ENCODE results near the gene CEP41. TPM values are rescaled to one million over a fixed set of nuclear protein-coding genes. Genes with fewer than 3 reads are reported as not detected.

The CEP41 gene
- total RNA-seq, 2 donors from 2014 or later = 6.9 to 8.3 TPM

DNA sequence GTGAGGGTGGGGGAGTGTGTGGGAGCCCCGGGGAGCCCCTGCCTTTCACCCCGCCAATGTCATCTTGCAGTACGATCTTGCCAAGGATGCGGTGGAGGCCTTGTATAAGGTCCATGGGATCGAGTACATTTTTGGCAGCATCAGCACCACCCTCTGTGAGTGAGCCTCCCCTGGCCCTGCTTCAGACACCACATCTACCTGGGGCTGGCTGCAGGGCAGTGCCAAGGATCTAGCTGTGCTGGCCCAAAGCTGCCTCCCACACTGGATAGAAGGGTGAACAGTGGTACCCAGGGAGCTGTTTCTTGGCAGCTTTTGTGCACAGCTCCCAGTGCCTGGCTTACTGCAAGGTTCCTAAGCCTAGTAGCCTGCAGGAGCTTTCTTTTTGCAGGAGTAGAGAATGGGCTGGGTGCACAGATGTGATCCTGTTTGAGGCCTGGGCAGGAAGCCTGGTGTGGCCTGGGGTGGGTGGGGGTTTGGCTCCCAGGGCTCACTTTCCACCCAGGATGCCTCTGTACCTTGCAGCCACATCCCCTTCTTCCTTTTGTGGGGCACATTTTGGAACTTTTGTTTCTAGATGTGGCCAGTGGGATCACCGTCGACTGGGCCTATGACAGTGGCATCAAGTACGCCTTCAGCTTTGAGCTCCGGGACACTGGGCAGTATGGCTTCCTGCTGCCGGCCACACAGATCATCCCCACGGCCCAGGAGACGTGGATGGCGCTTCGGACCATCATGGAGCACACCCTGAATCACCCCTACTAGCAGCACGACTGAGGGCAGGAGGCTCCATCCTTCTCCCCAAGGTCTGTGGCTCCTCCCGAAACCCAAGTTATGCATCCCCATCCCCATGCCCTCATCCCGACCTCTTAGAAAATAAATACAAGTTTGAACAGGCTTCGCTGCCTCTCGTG lies 72.7 kb downstream of the CEP41 start:
- intact Hi-C loops (cut with DNase I) = no loop called here
- H3K4me3 ChIP-seq = no peak overlapping the region
- DNase-seq = no peak

GRCh38 chr7:130367088-130367755 lies 73.6 kb downstream of the CEP41 start:
- WGBS, 2 donors = 89 to 96% methylated on average over 13 of the region's 13 CpGs
- no peak for TF ChIP-seq POLR2A (IDR thresholded peaks at IDR 0.05)
- TF ChIP-seq, protein P1, sequence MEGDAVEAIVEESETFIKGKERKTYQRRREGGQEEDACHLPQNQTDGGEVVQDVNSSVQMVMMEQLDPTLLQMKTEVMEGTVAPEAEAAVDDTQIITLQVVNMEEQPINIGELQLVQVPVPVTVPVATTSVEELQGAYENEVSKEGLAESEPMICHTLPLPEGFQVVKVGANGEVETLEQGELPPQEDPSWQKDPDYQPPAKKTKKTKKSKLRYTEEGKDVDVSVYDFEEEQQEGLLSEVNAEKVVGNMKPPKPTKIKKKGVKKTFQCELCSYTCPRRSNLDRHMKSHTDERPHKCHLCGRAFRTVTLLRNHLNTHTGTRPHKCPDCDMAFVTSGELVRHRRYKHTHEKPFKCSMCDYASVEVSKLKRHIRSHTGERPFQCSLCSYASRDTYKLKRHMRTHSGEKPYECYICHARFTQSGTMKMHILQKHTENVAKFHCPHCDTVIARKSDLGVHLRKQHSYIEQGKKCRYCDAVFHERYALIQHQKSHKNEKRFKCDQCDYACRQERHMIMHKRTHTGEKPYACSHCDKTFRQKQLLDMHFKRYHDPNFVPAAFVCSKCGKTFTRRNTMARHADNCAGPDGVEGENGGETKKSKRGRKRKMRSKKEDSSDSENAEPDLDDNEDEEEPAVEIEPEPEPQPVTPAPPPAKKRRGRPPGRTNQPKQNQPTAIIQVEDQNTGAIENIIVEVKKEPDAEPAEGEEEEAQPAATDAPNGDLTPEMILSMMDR (IDR thresholded peaks at IDR 0.05) = no peak
- no peaks in the 10 kb centered on the region for H3K9me3 ChIP-seq
- no peak overlapping the region for H3K4me3 ChIP-seq
- peaks cover 68% of the 10 kb centered on the region for H3K4me1 ChIP-seq
- ATAC-seq (no peak), DNase-seq (peak in 1 of 4 donors; percentile 4)
- intact Hi-C loops (cut with DNase I) = no loop called here
- H3K27me3 ChIP-seq = no peaks in the 10 kb centered on the region
- H3K36me3 ChIP-seq (replicated peaks in 1 of 2; ENCODE audit: insufficient read depth in 1 of 2, low read depth in 2 of 2) = no peaks in the 10 kb centered on the region
- no peak overlapping the region for H3K27ac ChIP-seq

More for the DNA sequence above, 72.7 kb downstream of the CEP41 start:
- no peak for ATAC-seq
- 90 to 97% methylated on average over 14 to 19 of the region's 19 CpGs for WGBS, 2 donors
- TF ChIP-seq, protein P1 (IDR thresholded peaks at IDR 0.05) = no peak
- TF ChIP-seq POLR2A (IDR thresholded peaks at IDR 0.05) = no peak
- Histone ChIP-seq H3K9me3 (no peaks in the 10 kb centered on the region), H3K27ac (peak overlapping the region in 1 of 4 donors; percentile 9), H3K36me3 (replicated peaks in 1 of 2; ENCODE audit: insufficient read depth in 1 of 2, low read depth in 2 of 2) (no peaks in the 10 kb centered on the region), H3K4me1 (peaks cover 76% of the 10 kb centered on the region), H3K27me3 (no peaks in the 10 kb centered on the region)

- Histone ChIP-seq H3K36me3 (replicated peaks in 1 of 2; ENCODE audit: insufficient read depth in 1 of 2, low read depth in 2 of 2) (no peaks in the 10 kb centered on the region), H3K27ac (peak overlapping the region in 1 of 4 donors; percentile 70), H3K4me3 (no peak overlapping the region), H3K27me3 (no peaks in the 10 kb centered on the region), H3K9me3 (no peaks in the 10 kb centered on the region), H3K4me1 (peaks cover 61% of the 10 kb centered on the region)
- peak in 1 of 4 donors; percentile 11 for DNase-seq
- WGBS, 2 donors = 93 to 94% methylated on average over 6 of the region's 6 CpGs
- intact Hi-C loops (cut with DNase I) = no loop called here
- ATAC-seq = no peak
- no peak for TF ChIP-seq POLR2A (IDR thresholded peaks at IDR 0.05)
- TF ChIP-seq, protein P1 (IDR thresholded peaks at IDR 0.05) = no peak
Measured at GRCh38 chr7:130366564-130366963, 74.3 kb downstream of the CEP41 start.

DNA sequence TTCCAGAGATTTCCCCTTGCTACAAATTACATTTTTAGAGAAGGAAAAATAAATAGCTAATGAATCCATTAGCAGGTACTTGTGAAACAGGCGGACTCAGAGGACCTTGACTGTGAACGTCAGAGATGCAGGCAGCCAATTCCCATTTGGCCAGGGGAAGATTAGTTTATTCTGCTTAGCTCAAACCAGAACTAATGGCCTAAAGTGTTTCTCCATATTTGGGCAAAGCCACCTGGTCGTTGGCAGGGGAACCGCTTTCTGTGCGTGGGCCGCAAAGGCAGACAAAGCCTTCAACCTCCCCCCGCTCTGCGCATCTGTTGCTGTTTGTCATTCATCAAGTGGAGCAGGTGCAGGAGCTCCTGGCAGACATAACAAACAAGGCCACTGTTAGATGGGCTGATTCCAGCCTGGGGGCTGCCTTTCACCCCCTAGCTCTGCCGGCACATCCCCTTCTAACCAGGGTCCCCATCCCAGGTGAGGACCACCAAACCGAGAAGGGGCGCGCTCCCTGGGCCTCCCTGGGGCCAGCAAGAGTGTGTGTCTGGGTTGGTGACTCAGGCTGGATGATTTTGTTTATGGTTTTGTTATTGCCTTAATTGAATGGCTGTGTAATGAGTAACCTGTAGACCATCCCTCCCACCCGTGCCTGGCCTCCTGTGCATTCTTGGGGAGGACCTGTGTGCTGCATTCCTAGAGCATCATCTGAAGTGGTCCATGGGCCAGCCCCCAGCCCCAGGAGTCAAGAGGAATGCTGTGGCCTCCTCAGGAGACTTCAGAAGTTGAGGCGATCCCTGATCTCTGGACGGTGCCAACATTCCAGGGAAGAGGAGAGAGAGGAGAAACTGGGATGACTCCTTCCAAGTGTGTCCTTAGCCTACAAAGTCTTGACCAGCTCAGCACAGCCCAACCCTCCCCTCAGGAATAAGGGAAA lies 75.0 kb downstream of the CEP41 start:
- TF ChIP-seq, protein P1 (IDR thresholded peaks at IDR 0.05) = no peak
- TF ChIP-seq POLR2A (IDR thresholded peaks at IDR 0.05) = peak in 1 of 3 donors; percentile 20
- Histone ChIP-seq H3K4me3 (no peak overlapping the region), H3K4me1 (peaks cover 54% of the 10 kb centered on the region), H3K9me3 (no peaks in the 10 kb centered on the region), H3K27ac (peak overlapping the region in 3 of 4 donors; percentile 48 to 70 (median 67)), H3K27me3 (no peaks in the 10 kb centered on the region), H3K36me3 (replicated peaks in 1 of 2; ENCODE audit: insufficient read depth in 1 of 2, low read depth in 2 of 2) (no peaks in the 10 kb centered on the region)
- WGBS, 2 donors = 51 to 65% methylated on average over 13 to 15 of the region's 15 CpGs
- ATAC-seq (peak; percentile 54), DNase-seq (peak; percentile 40 to 80 (median 64))
- intact Hi-C loops (cut with DNase I) = no loop called here

Measured in body of pancreas (tissue), 4 donors.